ENCODE data around the gene RHOB. TPM values are rescaled to one million over a fixed set of nuclear protein-coding genes. Genes with fewer than 3 reads are reported as not detected.
"Not testable (repeated sequence)": the region's sequence is repeated elsewhere in the genome, so short reads cannot be mapped to it uniquely, and the experiment has no call there.

Gene RHOB
- 105 and 175 TPM in 2 replicates for total RNA-seq (2014; rRNA removed; shearing (Covaris generic))

GRCh38 chr2:20446917-20447436 lies at the start of gene RHOB:
RHOB (plus strand) TSS chr2:20447074; CDS start chr2:20447466, 392 bp downstream.
- peak; percentile 97 for DNase-seq (ENCODE audit: low spot score)

GRCh38 chr2:20397811-20398447 lies 48.9 kb upstream of the RHOB start:
- DNase-seq (ENCODE audit: low spot score) = no peak

- no peak for DNase-seq (ENCODE audit: low spot score)
These were observed 47.8 kb upstream of the RHOB start for GRCh38 chr2:20398956-20399567.

GRCh38 chr2:20400306-20400705 lies 46.6 kb upstream of the RHOB start:
- no peak for DNase-seq (ENCODE audit: low spot score)

GRCh38 chr2:20400787-20401488 lies 45.9 kb upstream of the RHOB start:
- DNase-seq (ENCODE audit: low spot score) = no peak

GRCh38 chr2:20401489-20401835 lies 45.4 kb upstream of the RHOB start:
- no peak for DNase-seq (ENCODE audit: low spot score)

GRCh38 chr2:20403774-20404312 lies 43.0 kb upstream of the RHOB start:
- no peak for DNase-seq (ENCODE audit: low spot score)

- no peak for DNase-seq (ENCODE audit: low spot score)
These were observed 41.9 kb upstream of the RHOB start for GRCh38 chr2:20404950-20405349.

- DNase-seq (ENCODE audit: low spot score) = no peak
These were observed 37.8 kb upstream of the RHOB start for GRCh38 chr2:20409039-20409438.

- no peak for DNase-seq (ENCODE audit: low spot score)
These were observed 36.2 kb upstream of the RHOB start for GRCh38 chr2:20410556-20411277.

GRCh38 chr2:20411361-20411894 lies 35.4 kb upstream of the RHOB start:
- DNase-seq (ENCODE audit: low spot score) = peak; percentile 84

- DNase-seq (ENCODE audit: low spot score) = no peak
These were observed 32.1 kb upstream of the RHOB start for GRCh38 chr2:20414806-20415205.

GRCh38 chr2:20415511-20415918 lies 31.4 kb upstream of the RHOB start:
- DNase-seq (ENCODE audit: low spot score) = peak; percentile 64

GRCh38 chr2:20416723-20417122 lies 30.2 kb upstream of the RHOB start:
- DNase-seq (ENCODE audit: low spot score) = no peak

GRCh38 chr2:20417230-20417821 lies 29.5 kb upstream of the RHOB start:
- DNase-seq (ENCODE audit: low spot score) = not testable (repeated sequence)

- no peak for DNase-seq (ENCODE audit: low spot score)
These were observed 28.4 kb upstream of the RHOB start for GRCh38 chr2:20418519-20418918.

- no peak for DNase-seq (ENCODE audit: low spot score)
These were observed 27.8 kb upstream of the RHOB start for GRCh38 chr2:20419007-20419576.

- no peak for DNase-seq (ENCODE audit: low spot score)
These were observed 27.1 kb upstream of the RHOB start for GRCh38 chr2:20419752-20420151.

GRCh38 chr2:20421336-20421987 lies 25.4 kb upstream of the RHOB start:
- DNase-seq (ENCODE audit: low spot score) = no peak

GRCh38 chr2:20421988-20422370 lies 24.9 kb upstream of the RHOB start:
- DNase-seq (ENCODE audit: low spot score) = peak; percentile 95
